GM12865 (cell line): ENCODE measurements around the gene BCOR.

Source experiments
- DNase-seq: peaks from one replicate; pipeline ENCODE4 v3.0.0; 2010; ENCODE audit warnings: low read depth
- H3K4me3 ChIP-seq: 2 replicates; pipeline ENCODE4 v1.5.1; 2011; ENCODE audit warnings: mild to moderate bottlenecking, low read depth, low read length, control low read depth
- TF ChIP-seq, protein P1 (sequence below): IDR thresholded peaks from 2 replicates; pipeline ENCODE4 v1.5.1; 2011; ENCODE audit warnings: low read length, control low read depth, low read depth, inconsistent platforms; ENCODE audit not compliant: insufficient read depth; ENCODE audit errors: missing control alignments

Gene BCOR

DNA sequence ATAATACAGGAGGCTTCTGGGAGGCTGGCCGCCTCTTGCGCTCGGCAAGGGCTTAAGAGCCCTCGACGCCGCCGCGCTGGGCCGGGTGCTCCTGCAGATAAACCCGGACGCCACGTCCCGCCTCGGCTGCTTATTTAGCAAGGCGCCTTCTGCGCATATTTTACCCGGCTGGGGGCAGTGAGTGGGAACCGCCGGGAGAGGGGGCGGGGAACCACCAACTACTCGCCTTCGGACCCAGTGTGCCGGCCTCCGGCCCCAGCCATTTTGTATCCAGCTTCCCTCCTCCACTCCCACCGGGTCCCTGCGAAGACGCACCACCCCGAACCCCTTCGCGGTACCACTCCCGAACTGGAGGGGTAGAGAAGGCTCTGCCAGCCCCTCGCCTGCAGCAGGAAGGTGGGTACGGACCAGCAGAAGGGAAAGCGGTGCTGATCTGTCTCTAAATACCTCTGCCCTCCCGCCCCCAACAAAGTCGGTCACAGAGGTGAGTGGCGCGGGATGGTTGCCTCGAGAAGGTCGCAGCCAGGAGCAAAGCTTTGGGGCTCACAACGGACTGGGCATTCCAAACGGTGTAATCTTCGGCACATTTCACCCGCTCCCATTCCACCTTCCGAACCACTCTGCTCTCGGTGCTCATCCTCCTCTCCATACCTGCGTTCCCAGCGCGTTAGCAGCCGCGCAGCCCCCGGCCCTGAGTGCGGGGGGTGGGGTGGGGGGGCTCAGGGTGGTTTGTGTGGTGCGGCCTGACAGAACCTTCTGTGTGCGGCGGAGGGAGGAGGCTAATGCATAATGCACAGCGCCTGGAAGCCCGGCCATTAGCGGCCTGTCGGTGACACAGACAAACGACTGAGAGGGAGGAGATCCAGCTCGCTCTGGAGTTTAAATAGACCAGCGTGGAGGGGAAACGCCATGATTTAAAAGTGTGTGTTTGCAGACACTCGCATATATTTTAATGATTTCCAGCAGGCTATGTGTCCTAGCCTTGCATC lies 4.9 kb upstream of the BCOR start:
- DNase-seq: no peak
- H3K4me3 ChIP-seq: no peak overlapping the region
- TF ChIP-seq, protein P1, sequence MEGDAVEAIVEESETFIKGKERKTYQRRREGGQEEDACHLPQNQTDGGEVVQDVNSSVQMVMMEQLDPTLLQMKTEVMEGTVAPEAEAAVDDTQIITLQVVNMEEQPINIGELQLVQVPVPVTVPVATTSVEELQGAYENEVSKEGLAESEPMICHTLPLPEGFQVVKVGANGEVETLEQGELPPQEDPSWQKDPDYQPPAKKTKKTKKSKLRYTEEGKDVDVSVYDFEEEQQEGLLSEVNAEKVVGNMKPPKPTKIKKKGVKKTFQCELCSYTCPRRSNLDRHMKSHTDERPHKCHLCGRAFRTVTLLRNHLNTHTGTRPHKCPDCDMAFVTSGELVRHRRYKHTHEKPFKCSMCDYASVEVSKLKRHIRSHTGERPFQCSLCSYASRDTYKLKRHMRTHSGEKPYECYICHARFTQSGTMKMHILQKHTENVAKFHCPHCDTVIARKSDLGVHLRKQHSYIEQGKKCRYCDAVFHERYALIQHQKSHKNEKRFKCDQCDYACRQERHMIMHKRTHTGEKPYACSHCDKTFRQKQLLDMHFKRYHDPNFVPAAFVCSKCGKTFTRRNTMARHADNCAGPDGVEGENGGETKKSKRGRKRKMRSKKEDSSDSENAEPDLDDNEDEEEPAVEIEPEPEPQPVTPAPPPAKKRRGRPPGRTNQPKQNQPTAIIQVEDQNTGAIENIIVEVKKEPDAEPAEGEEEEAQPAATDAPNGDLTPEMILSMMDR: no peak

- DNase-seq: no peak
- no peak overlapping the region for H3K4me3 ChIP-seq
- TF ChIP-seq, protein P1: no peak
Observed at GRCh38 chrX:40101430-40101802, 3.7 kb upstream of the BCOR start.

GRCh38 chrX:40100537-40101429 lies 3.0 kb upstream of the BCOR start:
- TF ChIP-seq, protein P1: no peak
- H3K4me3 ChIP-seq: no peak overlapping the region
- no peak for DNase-seq

DNA sequence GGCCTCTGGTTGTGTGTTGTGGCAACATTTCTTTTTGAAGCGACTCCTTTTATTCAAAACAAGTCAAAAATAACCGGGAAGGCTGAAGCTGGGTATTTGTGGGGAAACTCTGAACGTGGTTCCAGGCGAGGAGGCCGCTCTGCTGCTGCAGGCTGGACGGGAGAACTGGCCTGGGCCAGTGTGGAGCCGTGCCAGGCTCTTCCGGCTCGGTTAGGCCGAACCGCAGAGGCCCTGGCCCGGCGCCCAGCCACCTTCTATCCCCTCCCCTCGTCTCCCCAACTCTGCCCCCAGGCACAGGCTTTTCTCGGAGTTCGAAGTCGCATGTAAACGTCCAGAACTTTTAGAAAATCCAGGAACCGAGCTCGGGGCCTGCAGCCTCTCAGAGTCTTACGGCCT lies 2.4 kb upstream of the BCOR start:
- peak; percentile 42 for DNase-seq
- no peak overlapping the region for H3K4me3 ChIP-seq
- TF ChIP-seq, protein P1: no peak

GRCh38 chrX:40099055-40099958 lies 1.5 kb upstream of the BCOR start:
- peak overlapping the region; percentile 74 for H3K4me3 ChIP-seq
- TF ChIP-seq, protein P1: no peak
- DNase-seq: peak; percentile 85
